WTC11 (cell line): Measurements from ENCODE around the gene CLMP.

Experiments
- ATF3 ChIP-seq: sonication (generic); formaldehyde crosslinking; conservative IDR thresholded peaks from 2 replicates; pipeline ENCODE4 v1.8.1; 2022; ENCODE audit warnings: mild to moderate bottlenecking, missing genetic modification reagents
- CREB1 ChIP-seq: sonication (generic); formaldehyde crosslinking; IDR thresholded peaks from 2 replicates; pipeline ENCODE4 v1.8.0; 2023; ENCODE audit warnings: mild to moderate bottlenecking, missing genetic modification reagents
- CTCF ChIP-seq: fragments of 200-600 bp; IDR thresholded peaks from 2 replicates; pipeline ENCODE4 v1.8.0; 2022; ENCODE audit warnings: antibody characterized with exemption
- FOXP1 ChIP-seq: sonication (generic); formaldehyde crosslinking; IDR thresholded peaks from 2 replicates; pipeline ENCODE4 v1.8.0; 2022; ENCODE audit warnings: missing genetic modification reagents, mild to moderate bottlenecking, moderate library complexity, borderline replicate concordance
- NR2C2 ChIP-seq: sonication (generic); formaldehyde crosslinking; IDR thresholded peaks from 2 replicates; pipeline ENCODE4 v1.8.0; 2022; ENCODE audit warnings: mild to moderate bottlenecking, missing genetic modification reagents
- SMAD3 ChIP-seq: sonication (generic); formaldehyde crosslinking; IDR thresholded peaks from 2 replicates; pipeline ENCODE4 v1.8.0; 2022; ENCODE audit warnings: missing genetic modification reagents, mild to moderate bottlenecking, borderline replicate concordance
- TEAD1 ChIP-seq: sonication (generic); formaldehyde crosslinking; IDR thresholded peaks from 2 replicates; pipeline ENCODE4 v1.8.0; 2022; ENCODE audit warnings: mild to moderate bottlenecking, missing genetic modification reagents
- TF ChIP-seq, protein P1 (sequence below): fragments of 250-450 bp; sonication (Bioruptor Pico); IDR thresholded peaks from 2 replicates; pipeline ENCODE4 v2.1.2; 2022; ENCODE audit warnings: mild to moderate bottlenecking, moderate library complexity

DNA sequence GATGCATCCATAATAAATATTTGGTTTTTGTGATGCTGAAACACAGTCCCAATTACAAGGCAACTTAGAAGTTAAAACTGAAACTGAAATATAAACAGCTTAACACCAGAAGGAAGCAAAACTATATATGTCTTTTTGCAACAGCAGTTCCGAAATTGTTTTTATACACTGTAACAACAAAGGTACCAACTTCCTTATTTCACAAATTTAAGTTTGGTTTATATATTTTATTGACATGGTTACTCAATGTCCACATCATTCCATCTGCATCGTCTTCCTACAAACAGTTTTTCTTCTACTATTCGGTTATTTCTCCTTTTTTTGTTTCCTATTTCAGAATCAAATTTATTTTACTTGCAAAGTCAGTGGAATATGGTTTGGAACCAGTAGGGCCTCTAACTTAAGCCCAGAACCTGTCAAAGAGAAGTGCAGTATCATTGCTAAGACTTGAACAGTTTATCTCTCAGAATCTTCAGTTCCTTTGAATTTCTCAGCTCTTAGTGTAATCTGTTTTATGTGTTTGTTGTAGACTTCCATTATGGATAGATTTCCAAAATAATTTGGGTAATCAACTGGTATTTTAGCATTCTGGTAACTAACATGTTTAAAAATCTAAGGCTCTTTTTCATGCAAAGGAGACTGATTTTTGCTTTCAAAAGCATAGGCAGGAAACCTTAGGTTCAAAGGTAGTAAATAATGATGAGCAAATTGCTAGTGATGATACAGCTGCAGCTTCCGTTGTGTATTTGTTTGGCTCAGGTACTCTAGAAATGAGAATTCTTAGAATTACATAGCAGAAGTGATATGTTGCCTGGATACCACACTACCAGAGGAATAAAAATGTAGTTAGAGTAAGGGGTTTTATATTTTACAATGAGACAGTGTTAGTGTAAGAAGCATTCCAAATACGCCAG lies 124.9 kb downstream of the CLMP start:
- TF ChIP-seq CTCF, result no peak
- TF ChIP-seq NR2C2 (CRISPR knock-in tag), result no peak
- TF ChIP-seq, protein P1, sequence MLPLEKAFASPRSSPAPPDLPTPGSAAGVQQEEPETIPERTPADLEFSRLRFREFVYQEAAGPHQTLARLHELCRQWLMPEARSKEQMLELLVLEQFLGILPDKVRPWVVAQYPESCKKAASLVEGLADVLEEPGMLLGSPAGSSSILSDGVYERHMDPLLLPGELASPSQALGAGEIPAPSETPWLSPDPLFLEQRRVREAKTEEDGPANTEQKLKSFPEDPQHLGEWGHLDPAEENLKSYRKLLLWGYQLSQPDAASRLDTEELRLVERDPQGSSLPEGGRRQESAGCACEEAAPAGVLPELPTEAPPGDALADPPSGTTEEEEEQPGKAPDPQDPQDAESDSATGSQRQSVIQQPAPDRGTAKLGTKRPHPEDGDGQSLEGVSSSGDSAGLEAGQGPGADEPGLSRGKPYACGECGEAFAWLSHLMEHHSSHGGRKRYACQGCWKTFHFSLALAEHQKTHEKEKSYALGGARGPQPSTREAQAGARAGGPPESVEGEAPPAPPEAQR (CRISPR knock-in tag), result no peak
- no peak for TF ChIP-seq FOXP1 (CRISPR knock-in tag)
- no peak for TF ChIP-seq ATF3 (CRISPR knock-in tag)
- no peak for TF ChIP-seq TEAD1 (CRISPR knock-in tag)
- TF ChIP-seq CREB1 (CRISPR knock-in tag), result no peak
- no peak for TF ChIP-seq SMAD3 (CRISPR knock-in tag)
